Loucy (cell line): ENCODE measurements around the gene TYW1.

Experiments used
- CTCF ChIP-seq: fragments of 200-600 bp; sonication (generic); conservative IDR thresholded peaks from 2 replicates; pipeline ENCODE4 v1.5.1; 2014; ENCODE audit warnings: mild to moderate bottlenecking, antibody characterized with exemption, low read length
- EZH2phosphoT487 ChIP-seq: fragments of 200-600 bp; IDR thresholded peaks from 2 replicates; pipeline ENCODE4 v1.6.1; 2018; ENCODE audit warnings: antibody characterized with exemption, mild to moderate bottlenecking, moderate library complexity, borderline replicate concordance

- TF ChIP-seq CTCF (no peak), EZH2phosphoT487 (no peak)
Observed at GRCh38 chr7:67045496-67045995, 48.9 kb downstream of the TYW1 start.
